ENCODE results near the gene PTPRT. TPM values are rescaled to one million over a fixed set of nuclear protein-coding genes. Genes with fewer than 3 reads are reported as not detected.

PTPRT gene
- total RNA-seq, 1 experiment from 2014 or later, result not detected

- DNase-seq (ENCODE audit: low read depth), result no peak
Measured at GRCh38 chr20:43123180-43123579, 66.5 kb downstream of the PTPRT start.

GRCh38 chr20:43119720-43120119, 70.0 kb downstream of the PTPRT start:
- DNase-seq (ENCODE audit: low read depth), result no peak

- DNase-seq (ENCODE audit: low read depth), result no peak
Measured at GRCh38 chr20:43102394-43102793, 87.3 kb downstream of the PTPRT start.

GRCh38 chr20:43096931-43097260, 92.8 kb downstream of the PTPRT start:
- no peak for DNase-seq (ENCODE audit: low read depth)

GRCh38 chr20:43096126-43096930, 93.4 kb downstream of the PTPRT start:
- no peak for DNase-seq (ENCODE audit: low read depth)

GRCh38 chr20:43095034-43095433, 94.7 kb downstream of the PTPRT start:
- DNase-seq (ENCODE audit: low read depth), result no peak

GRCh38 chr20:43092386-43093088, 97.2 kb downstream of the PTPRT start:
- no peak for DNase-seq (ENCODE audit: low read depth)

GRCh38 chr20:43068482-43068881, 121.2 kb downstream of the PTPRT start:
- no peak for DNase-seq (ENCODE audit: low read depth)

- DNase-seq (ENCODE audit: low read depth), result no peak
Measured at GRCh38 chr20:43066125-43066524, 123.6 kb downstream of the PTPRT start.

- DNase-seq (ENCODE audit: low read depth), result no peak
Measured at GRCh38 chr20:43065299-43065698, 124.4 kb downstream of the PTPRT start.

GRCh38 chr20:43058077-43058476, 131.6 kb downstream of the PTPRT start:
- DNase-seq (ENCODE audit: low read depth), result no peak

GRCh38 chr20:43057317-43057716, 132.4 kb downstream of the PTPRT start:
- DNase-seq (ENCODE audit: low read depth), result no peak

- DNase-seq (ENCODE audit: low read depth), result no peak
Measured at GRCh38 chr20:43055181-43055884, 134.4 kb downstream of the PTPRT start.

- DNase-seq (ENCODE audit: low read depth), result no peak
Measured at GRCh38 chr20:43052532-43052931, 137.2 kb downstream of the PTPRT start.

- DNase-seq (ENCODE audit: low read depth), result no peak
Measured at GRCh38 chr20:43046966-43047365, 142.7 kb downstream of the PTPRT start.

- DNase-seq (ENCODE audit: low read depth), result no peak
Measured at GRCh38 chr20:43043887-43044286, 145.8 kb downstream of the PTPRT start.

- no peak for DNase-seq (ENCODE audit: low read depth)
Measured at GRCh38 chr20:43040427-43040826, 149.3 kb downstream of the PTPRT start.

- no peak for DNase-seq (ENCODE audit: low read depth)
Measured at GRCh38 chr20:43037605-43038309, 151.9 kb downstream of the PTPRT start.

- no peak for DNase-seq (ENCODE audit: low read depth)
Measured at GRCh38 chr20:43034981-43035724, 154.6 kb downstream of the PTPRT start.

GRCh38 chr20:43032459-43032858, 157.2 kb downstream of the PTPRT start:
- no peak for DNase-seq (ENCODE audit: low read depth)

- DNase-seq (ENCODE audit: low read depth), result no peak
Measured at GRCh38 chr20:43029176-43029575, 160.5 kb downstream of the PTPRT start.

All from LHCN-M2 (cell line).